Activated T-helper 1 cell treated with anti-CD3 and anti-CD28 coated beads, Interleukin-2, amount 50 U/mL, for 16 hours (primary cell): ENCODE measurements around the gene TXNRD1.
"Not testable (repeated sequence)": the region's sequence is repeated elsewhere in the genome, so short reads cannot be mapped to it uniquely, and the experiment has no call there.

Experiments used
- DNase-seq, 2 donors: peaks; one replicate each; pipeline ENCODE4 v3.0.0-alpha.2; 2020; ENCODE audit warnings: low read depth in 1 of 2, low spot score in 1 of 2

TXNRD1 gene

DNA sequence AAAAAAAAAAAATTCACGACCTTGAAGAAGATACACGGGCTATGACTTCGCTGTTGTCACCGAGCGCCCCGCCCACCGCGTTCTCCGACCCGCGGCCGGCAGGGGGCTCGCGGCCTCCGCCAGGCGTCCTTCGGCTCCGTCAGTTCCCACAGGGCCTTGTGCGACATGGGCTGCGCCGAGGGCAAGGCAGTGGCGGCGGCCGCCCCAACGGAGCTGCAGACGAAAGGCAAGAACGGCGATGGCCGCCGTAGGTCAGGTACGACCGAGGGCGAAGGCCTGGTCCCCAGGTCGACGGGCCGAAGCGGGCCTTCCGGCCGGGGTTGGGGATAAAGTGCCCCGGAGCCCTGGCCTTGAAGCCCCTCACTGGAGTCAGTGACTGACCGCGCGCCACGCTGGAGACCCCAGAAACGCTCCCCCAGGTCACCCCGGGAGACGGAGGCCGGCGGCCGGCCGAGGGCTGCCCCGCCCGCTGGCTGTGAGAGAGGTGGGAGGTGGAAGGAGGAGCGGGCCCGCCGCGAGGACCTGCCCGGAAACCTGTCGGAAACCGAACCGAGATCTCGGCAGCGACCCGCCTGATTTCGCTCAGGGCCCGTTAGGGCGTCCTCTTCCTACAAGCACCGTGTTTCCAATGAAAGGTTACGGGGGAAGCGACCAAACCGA lies at the start of gene TXNRD1:
TXNRD1 (plus strand) TSS at position 142 of the 660 bp plus-strand sequence; CDS start at position 166, 24 bp downstream.
- DNase-seq, result peak; percentile 71 to 74

DNA sequence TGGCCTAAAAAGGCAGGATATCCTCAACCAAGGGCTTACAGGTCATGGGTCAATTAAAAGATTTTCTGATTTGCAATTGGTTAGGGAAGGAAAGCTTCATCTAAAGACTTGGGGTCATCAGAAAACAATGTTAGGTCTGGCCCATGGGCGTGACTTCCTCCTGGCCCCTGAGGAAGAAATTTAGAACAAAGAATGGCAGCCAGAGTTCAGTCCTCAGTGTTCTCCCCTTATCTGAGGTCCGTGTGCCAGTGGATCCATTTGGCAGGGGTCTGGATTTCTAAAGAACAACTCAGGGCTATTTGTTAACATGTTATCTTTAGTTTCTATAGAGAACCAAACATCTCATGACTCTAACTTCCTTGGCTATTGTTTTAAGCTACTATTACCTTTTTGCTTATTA lies 49.8 kb upstream of the TXNRD1 start:
- no peak for DNase-seq

DNA sequence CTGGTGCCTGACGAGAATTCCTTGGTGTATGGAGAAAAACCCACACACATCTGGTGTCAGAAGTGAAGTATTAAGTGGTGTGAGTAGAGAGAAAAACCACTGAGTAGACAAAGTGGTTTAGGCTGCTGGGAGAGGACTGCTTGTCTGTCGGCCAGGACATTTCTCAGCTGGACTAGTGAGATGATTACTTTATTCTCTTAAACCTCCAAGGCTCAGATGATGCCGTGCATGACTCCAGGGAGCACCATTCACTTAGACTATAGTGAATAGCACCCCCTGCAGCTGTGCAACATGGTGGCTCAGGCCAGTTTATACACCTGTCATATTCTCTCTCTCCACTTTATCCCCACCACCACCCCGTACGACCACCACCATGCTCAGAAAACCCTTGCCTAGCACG lies 49.1 kb upstream of the TXNRD1 start:
- DNase-seq, result no peak

DNA sequence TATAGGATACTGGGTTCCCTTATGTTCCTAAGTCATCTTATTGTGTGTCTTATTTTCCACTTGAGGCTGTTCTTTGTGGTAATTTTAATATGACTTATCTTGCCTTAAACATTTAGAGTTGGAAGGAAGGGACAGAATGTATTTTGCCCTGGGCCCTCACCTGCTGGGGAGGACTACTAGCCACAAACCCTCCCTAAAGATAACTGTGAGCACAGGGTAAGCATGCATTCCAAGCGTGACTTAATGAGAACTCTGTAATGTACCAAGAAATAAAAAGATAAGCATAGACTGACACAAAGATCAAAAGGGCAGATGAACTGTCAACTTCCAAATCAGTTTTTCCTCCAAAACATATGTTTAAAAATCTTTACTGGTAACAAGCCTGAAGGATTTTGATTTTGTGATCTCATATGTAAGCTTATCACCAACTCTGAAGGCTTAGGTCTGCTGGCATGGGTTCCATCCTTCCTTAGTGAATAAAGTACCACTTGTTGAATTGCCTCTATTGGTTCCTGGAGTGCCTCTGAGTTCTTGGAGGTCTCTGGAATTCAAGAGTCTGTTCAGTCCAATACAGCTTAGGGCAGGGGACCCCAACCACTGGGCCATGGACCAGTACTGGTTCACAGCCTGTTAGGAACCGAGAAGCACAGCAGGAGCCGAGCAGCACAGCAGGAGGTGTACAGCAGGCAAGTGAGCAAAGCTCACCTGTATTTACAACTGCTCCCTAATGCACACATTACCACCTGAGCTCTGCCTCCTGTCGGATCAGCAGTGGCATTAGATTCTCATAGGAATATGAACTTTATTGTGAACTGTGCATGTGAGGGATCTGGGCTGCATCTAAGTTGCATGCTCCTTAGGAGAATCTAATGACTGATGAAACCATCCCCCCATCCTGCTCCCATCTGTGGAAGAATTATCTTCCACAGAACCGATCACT lies 47.8 kb upstream of the TXNRD1 start:
- DNase-seq, result no peak

DNA sequence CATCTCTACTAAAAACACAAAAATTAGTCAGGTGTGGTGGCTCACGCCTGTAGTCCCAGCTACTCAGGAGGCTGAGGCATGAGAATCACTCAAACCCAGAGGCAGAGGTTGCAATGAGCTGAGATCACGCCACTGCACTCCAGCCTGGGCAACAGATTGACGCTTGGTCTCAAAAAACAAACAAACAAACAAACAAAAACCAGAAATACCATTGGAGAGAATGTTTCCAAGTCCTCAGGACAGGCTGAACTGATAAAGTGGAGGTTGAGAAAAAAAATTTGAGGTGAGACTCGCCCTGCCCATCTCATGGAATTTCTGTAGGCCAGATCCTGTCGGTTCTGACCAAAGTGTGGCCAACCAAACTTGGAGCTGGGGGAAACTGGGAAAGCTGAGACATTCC lies 47.0 kb upstream of the TXNRD1 start:
- no peak for DNase-seq

DNA sequence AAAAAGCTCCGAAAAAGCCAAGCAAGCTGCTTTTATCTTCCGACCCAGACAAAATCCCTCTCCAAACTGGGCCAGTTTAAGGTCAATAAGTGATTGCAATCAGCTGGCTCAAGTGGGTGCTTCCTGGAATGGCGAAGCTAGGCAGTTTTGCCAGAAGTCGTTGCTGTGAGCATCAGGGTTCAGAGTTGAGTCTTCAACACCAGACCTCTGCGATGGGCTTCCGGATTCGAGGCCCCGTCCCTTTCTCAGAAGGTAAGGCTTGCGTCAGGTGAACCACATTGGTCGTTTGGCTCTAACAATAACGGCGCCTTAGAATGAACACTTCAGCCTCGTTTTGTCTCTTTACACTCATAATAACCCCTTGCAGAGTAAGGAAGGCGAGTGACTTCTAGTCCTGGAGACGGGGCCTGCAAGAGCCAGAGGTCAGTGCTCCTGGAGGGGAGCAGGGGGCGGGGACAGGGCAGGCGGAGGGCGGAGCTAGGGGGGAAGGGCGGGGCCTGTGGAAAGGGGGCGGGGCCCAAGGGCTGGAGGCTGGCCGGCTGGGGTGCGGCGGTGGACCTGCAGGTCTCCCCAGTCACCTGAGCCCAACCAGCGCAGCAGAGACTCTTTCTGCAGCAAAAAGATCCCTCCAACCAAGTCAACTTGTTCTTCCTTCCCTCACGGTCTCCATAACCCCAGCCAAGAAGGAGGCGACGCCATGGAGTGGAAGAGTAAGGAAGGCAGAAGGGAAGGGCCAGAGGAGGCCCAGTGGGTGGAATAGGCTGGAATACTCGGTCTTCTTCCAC lies 43.6 kb upstream of the TXNRD1 start:
- no peak for DNase-seq

DNA sequence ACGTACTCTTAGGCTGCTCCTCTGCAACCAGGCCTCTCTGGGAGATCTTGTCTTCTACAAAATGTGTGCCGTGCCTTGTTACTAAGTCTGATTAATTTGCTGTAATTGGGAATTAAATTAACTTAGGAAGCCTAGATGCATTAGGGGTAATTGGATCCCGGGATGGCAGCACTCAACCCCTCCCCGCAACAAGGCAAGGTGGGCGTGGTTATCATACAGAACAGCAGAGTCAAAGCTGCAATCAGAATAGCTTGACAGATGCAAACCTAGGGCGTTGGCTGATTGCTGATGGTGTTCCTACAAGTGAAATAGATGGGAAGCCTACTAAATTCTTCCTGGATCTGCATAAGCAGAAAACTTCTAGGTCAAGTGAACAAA lies 43.0 kb upstream of the TXNRD1 start:
- no peak for DNase-seq

DNA sequence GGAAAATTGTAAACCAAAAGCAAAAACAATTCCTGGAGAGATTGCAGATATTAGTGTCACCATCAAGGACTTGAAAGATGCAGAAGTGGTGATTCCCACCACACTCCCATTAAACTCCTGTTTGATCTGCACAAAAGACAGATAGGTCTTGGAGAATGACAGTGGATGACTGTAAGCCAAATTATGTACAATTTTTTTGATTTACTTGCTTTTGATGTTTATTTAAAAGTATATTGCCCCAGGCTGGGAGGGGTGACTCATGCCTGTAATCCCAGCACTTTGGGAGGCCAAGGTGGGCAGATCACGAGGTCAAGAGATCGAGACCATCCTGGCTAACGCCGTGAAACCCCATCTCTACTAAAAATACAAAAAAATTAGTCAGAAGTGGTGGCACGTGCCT lies 41.8 kb upstream of the TXNRD1 start:
- not testable (repeated sequence) for DNase-seq

DNA sequence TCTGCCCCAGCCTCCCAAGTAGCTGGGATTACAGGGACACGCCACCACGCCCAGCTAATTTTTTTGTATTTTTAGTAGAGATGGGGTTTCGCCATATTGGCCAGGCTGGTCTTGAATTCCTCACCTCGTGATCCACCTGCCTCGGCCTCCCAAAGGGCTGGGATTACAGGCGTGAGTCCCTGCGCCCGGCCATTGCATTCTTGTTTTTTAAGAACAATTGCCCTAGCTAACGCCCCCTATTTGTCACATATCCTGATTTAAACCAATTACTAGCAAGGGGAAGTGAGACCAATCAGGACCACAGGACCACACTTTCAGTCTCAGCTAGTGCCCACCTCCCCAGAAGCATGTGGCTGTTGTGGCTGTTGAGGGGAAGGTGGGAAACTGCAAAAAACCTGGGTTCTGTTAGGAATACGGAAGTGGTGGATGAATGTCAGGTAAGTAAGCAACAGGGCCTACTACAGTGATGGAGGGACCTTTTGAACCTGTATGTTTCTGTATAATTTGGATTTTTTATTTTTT lies 39.8 kb upstream of the TXNRD1 start:
- no peak for DNase-seq

DNA sequence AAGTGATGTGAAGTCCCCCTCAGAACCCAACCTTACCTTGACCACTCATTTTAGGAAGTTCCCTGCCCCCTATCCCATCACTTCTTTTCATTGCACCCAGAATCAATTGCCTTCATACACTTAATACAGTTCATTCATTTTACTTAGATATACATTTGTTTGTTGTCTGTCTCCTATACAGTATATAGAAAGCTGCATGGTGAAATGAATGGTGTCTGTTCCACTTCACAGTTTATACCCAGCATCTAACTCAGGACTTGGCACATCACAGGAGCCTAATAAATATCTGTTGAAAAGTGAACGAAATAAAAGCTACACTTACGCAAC lies 38.3 kb upstream of the TXNRD1 start:
- DNase-seq, result no peak

DNA sequence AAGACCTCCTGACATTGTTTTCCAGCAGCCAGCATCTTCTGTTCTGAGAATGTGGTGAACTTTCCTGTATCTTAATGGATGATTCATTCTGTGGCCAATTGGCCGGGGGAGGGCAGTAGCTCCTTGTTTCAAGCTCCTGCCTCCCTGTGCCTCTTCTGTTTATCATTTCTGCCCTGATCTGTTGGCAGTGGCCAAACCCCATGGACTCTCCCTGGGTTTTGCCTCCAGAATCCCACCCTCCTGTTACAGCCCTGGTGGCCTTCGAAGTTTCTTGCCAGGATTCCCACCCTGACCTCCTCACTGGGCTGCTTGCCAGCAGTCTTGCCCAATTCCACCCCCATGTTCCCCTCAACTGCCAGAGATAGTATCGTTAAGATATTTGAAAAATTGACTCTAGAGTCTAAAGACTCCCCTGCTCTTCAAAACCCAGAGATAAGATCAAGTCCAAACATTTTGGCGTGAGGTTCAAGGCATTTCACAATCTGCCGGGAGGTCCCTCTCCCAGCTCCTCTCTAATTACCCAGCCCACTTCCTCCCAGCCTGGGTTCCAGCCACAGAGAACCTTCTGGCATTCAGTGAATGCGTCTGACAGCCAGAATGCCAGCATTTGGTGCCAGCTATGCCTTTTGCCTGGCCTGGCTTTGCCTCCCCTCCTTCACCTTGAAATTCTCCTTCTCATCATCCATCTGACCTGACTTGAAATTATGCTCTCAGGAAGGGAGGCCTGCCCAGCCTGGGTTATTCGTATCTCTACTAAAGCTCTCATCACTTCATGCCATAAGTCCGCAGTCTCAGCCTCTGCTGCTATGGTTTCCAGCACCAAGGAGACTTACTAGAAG lies 37.7 kb upstream of the TXNRD1 start:
- DNase-seq, result no peak

DNA sequence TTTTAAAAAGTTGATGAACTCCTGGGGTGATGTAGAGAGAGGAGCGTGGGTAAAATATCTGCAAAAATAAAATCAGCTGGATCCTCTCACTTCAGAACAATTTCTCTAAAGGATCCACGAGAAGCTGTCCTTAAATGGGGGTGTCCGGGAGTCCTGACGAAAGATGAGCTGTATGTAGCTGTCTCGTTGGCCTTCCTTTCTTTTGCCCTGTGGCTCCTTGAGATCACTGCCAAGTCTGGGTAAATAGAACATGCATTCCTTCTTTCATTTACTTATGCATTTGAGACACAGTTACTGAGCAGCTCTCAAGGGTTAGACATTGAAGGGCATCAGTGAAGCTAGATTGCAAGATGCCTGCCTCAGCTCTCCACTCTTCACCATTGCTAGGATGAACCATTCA lies 35.2 kb upstream of the TXNRD1 start:
- DNase-seq, result no peak

DNA sequence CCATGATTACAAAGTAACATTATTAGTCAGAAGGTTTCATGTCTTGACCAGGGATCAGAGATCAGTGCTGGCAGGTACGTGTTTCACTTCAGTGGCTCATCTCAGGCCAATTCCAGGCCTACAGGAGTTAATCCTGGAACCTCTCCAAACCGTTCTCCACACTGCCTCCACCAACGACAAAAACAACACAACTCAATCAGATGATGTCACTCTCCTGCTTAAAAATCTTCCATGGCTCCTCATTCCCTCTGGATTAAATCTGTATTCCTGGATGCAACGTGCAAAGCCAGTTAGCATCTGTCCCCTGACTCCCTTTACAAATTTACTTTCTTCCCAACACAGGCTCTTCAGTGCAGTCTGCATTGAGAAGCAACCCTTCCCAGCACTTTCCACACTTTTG lies 34.3 kb upstream of the TXNRD1 start:
- DNase-seq, result no peak

DNA sequence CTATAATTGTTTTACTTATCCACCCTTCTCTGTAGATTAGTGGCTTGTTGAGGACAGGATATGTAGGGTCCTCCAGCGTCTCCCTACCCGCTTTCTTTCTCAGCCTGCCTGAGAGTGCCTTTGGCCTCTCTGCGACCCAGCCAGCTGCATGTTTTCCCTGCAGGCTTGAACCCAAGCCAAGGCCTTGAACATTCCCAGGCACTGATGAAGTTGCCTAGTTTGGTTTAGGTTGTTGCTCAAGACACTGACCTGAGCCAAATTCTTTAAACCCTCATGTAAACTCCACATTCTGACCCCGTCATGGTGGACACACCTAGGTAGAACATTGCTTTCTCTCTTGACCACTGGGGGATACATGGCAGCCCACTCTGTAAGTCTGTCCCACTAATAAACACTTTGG lies 33.4 kb upstream of the TXNRD1 start:
- no peak for DNase-seq

DNA sequence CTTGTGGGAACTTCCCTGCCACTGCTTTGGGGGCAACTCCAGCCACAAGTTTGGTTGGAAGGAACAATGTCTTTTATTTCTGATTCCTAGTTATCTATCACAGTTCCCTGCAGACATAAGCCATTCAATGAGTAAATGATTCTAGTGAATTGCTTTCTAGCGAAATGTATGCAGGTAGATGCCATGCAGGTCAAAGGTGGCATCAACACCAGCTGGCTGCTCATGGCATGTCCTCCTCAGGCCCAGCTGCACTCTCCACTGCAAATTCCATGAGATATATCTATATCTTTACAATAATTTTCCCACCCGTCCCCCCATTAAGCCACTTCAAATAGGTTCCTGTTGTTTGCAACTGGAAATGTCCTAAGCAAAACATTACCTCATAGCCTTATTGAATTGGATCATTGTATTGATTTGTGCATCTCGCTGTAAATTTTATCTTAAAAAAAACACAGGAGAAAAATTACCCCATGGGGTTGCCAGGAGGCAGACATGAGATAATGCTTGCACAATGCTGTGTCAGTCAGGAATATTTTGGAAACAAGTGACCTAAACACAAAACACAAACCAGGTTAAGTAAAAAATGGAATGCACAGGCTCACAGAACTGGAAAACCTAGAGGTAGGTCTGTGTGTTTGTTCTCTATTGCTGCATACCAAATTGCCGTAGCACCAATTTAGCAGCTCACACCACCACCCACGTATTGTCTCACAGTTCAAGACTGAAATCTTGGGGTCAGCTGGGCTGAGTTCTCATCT lies 32.8 kb upstream of the TXNRD1 start:
- DNase-seq, result no peak

DNA sequence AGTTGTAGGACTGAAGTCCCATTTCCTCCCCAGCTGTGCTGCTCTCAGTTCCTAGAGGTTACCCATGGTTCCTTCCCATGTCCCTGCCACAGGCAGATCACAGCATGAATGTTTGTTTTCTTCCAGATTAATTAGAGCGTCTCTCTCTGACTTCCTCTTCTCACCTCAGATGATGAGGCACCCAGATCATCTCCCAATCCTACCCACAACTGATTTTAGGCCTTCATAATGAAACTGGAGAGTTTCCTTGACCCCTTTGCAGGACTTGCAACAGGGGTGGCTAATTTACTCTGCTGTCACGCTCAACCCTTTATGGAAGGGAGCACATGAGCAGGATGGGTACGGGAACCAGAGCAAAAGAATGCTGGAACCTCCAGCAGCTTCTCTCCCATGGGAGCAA lies 32.1 kb upstream of the TXNRD1 start:
- DNase-seq, result no peak

DNA sequence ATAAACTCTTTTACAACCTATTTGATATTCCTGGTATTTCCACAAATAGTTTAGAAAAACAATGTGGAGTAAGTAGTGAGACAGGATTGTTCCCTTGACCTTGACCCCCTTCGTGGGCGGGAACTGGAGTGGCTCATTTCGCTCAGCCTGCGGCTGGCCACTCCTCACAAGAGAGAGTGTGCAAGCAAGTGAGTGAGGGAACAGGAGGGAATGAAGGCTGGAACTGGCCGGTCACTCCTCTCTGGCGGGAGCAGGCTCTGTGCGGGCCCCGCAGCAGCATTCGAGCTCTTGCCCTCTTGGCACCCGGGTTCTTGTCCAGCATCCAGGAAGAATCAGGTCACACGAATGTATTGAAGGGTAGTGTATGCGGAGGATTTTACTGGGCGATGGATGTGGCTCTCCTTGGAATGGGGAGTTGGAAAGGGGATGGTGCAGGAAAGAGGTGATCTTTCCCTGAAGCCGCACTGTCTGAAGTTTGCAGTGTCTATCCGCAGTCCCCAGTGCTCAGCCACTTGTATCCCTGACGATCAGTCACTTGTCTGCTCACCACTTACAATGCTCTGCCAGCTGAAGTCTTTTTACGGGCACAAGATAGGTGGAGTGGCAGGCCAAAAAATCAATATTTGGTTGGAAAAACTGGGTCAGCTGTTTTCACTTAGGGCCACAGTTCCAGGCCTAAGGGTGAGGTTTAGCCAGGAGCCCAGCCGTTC lies 28.0 kb upstream of the TXNRD1 start:
- no peak for DNase-seq

DNA sequence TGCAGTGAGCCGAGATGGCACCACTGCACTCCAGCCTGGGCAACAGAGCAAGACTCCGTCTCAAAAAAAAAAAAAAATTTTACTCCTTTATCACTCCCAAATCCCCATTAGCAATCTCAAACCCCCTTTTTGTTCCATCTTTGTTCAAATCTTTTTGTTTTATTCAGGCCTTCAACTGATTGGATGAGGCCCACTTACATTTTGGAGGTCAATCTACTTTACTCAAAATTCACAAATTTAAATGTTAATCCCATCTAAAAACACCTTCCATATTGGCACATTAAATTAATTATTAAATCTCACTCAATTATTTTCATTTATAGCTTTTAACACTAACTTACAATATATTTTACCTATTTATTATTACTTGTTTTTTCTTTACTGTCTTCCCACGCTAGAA lies 27.0 kb upstream of the TXNRD1 start:
- DNase-seq, result no peak

DNA sequence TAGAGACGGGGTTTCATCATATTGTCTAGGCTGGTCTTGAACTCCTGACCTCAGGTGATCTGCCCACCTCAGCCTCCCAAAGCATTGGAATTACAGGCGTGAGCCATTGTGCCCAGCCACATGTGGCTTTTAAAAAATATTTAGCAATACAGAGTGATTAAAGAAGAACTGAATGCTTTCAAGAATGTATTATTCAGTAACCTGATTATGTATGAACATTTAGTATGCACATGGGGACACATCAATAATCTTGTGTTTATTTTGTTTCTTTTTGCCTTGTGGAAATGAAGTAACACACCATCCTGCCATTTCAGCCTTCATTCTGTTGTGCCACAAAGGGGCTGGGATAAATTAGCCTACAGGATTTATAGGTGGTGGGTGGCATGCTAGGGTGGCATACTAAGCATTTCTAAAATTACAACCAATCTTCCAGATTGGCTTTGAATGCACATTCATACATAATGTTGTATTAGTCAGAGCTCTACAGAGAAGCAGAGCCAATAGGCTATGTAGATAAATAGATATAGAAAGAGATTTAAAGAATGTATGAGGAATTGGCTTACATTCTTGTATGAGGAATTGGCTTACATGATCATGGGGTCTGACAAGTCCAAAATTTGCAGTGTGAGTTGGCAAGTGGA lies 25.5 kb upstream of the TXNRD1 start:
- DNase-seq, result no peak
